ENCODE data around the gene MSTN.

The MSTN gene

GRCh38 chr2:190062601-190063000 is at the start of gene MSTN:
MSTN (minus strand) TSS chr2:190062729; CDS start chr2:190062596, 133 bp downstream.
- no peak for DNase-seq (ENCODE audit: low spot score)

GRCh38 chr2:190111166-190111565 is 48.6 kb upstream of the MSTN start:
- no peak for DNase-seq (ENCODE audit: low spot score)

GRCh38 chr2:190110699-190111098 is 48.2 kb upstream of the MSTN start:
- DNase-seq (ENCODE audit: low spot score) = no peak

GRCh38 chr2:190110131-190110530 is 47.6 kb upstream of the MSTN start:
- DNase-seq (ENCODE audit: low spot score) = no peak

- DNase-seq (ENCODE audit: low spot score) = no peak
Measured at GRCh38 chr2:190107409-190107808, 44.9 kb upstream of the MSTN start.

GRCh38 chr2:190106783-190107182 is 44.3 kb upstream of the MSTN start:
- DNase-seq (ENCODE audit: low spot score) = no peak

GRCh38 chr2:190105554-190105953 is 43.0 kb upstream of the MSTN start:
- DNase-seq (ENCODE audit: low spot score) = no peak

- DNase-seq (ENCODE audit: low spot score) = no peak
Measured at GRCh38 chr2:190103144-190103543, 40.6 kb upstream of the MSTN start.

GRCh38 chr2:190099890-190100697 is 37.6 kb upstream of the MSTN start:
- no peak for DNase-seq (ENCODE audit: low spot score)

- no peak for DNase-seq (ENCODE audit: low spot score)
Measured at GRCh38 chr2:190098851-190099250, 36.3 kb upstream of the MSTN start.

- DNase-seq (ENCODE audit: low spot score) = no peak
Measured at GRCh38 chr2:190097115-190097514, 34.6 kb upstream of the MSTN start.

GRCh38 chr2:190094316-190094871 is 31.9 kb upstream of the MSTN start:
- DNase-seq (ENCODE audit: low spot score) = no peak

- peak; percentile 11 for DNase-seq (ENCODE audit: low spot score)
Measured at GRCh38 chr2:190093793-190094192, 31.3 kb upstream of the MSTN start.

GRCh38 chr2:190090148-190090547 is 27.6 kb upstream of the MSTN start:
- DNase-seq (ENCODE audit: low spot score) = no peak

- DNase-seq (ENCODE audit: low spot score) = peak; percentile 62
Measured at GRCh38 chr2:190088917-190089316, 26.4 kb upstream of the MSTN start.

- DNase-seq (ENCODE audit: low spot score) = no peak
Measured at GRCh38 chr2:190084704-190085103, 22.2 kb upstream of the MSTN start.

GRCh38 chr2:190082118-190082517 is 19.6 kb upstream of the MSTN start:
- DNase-seq (ENCODE audit: low spot score) = no peak

- no peak for DNase-seq (ENCODE audit: low spot score)
Measured at GRCh38 chr2:190080527-190081049, 18.1 kb upstream of the MSTN start.

GRCh38 chr2:190079160-190079559 is 16.6 kb upstream of the MSTN start:
- DNase-seq (ENCODE audit: low spot score) = no peak

GRCh38 chr2:190075623-190076022 is 13.1 kb upstream of the MSTN start:
- DNase-seq (ENCODE audit: low spot score) = no peak

GRCh38 chr2:190069936-190070696 is 7.6 kb upstream of the MSTN start:
- DNase-seq (ENCODE audit: low spot score) = peak; percentile 56

GRCh38 chr2:190068764-190069163 is 6.2 kb upstream of the MSTN start:
- no peak for DNase-seq (ENCODE audit: low spot score)

- no peak for DNase-seq (ENCODE audit: low spot score)
Measured at GRCh38 chr2:190065839-190066238, 3.3 kb upstream of the MSTN start.
